Sigmoid colon (tissue), 4 donors: ENCODE results near the gene TYSND1.
"Not testable (repeated sequence)": the region's sequence is repeated elsewhere in the genome, so short reads cannot be mapped to it uniquely, and the experiment has no call there.

Source experiments
- CTCF ChIP-seq, 4 experiments: fragments of 450-650 bp in 3 of 4; fragments of 200-600 bp in 1 of 4; IDR thresholded peaks; one replicate each; pipeline ENCODE4 v1.5.1; 2016 to 2019; ENCODE audit warnings: antibody characterized with exemption in 4 of 4, mild to moderate bottlenecking in 3 of 4, moderate library complexity in 2 of 4
- POLR2A ChIP-seq, 2 donors: fragments of 450-650 bp; IDR thresholded peaks; one replicate each; pipeline ENCODE4 v1.6.1; 2016; ENCODE audit warnings: antibody characterized with exemption in 2 of 2, mild to moderate bottlenecking in 2 of 2, moderate library complexity in 2 of 2
- POLR2AphosphoS5 ChIP-seq, 4 donors: sonication (generic); formaldehyde crosslinking; IDR thresholded peaks; one replicate each; pipeline ENCODE4 v1.6.1; 2017; ENCODE audit warnings: antibody characterized with exemption in 4 of 4

GRCh38 chr10:70101068-70101562 is 45.4 kb downstream of the TYSND1 start:
- not testable (repeated sequence) for TF ChIP-seq POLR2A, CTCF, POLR2AphosphoS5 (IDR thresholded peaks at IDR 0.05)
